ENCODE results near the gene CD109.

GRCh38 chr6:73800997-73801396 is 105.0 kb downstream of the CD109 start:
- TF ChIP-seq EP300 (IDR thresholded peaks at IDR 0.05; ENCODE audit: borderline replicate concordance), result no peak
- TF ChIP-seq, protein P1, sequence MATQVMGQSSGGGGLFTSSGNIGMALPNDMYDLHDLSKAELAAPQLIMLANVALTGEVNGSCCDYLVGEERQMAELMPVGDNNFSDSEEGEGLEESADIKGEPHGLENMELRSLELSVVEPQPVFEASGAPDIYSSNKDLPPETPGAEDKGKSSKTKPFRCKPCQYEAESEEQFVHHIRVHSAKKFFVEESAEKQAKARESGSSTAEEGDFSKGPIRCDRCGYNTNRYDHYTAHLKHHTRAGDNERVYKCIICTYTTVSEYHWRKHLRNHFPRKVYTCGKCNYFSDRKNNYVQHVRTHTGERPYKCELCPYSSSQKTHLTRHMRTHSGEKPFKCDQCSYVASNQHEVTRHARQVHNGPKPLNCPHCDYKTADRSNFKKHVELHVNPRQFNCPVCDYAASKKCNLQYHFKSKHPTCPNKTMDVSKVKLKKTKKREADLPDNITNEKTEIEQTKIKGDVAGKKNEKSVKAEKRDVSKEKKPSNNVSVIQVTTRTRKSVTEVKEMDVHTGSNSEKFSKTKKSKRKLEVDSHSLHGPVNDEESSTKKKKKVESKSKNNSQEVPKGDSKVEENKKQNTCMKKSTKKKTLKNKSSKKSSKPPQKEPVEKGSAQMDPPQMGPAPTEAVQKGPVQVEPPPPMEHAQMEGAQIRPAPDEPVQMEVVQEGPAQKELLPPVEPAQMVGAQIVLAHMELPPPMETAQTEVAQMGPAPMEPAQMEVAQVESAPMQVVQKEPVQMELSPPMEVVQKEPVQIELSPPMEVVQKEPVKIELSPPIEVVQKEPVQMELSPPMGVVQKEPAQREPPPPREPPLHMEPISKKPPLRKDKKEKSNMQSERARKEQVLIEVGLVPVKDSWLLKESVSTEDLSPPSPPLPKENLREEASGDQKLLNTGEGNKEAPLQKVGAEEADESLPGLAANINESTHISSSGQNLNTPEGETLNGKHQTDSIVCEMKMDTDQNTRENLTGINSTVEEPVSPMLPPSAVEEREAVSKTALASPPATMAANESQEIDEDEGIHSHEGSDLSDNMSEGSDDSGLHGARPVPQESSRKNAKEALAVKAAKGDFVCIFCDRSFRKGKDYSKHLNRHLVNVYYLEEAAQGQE (IDR thresholded peaks at IDR 0.05; ENCODE audit: low read depth), result no peak

Measured in Ishikawa (cell line).